ENCODE results near the gene RARRES1. TPM values are rescaled to one million over a fixed set of nuclear protein-coding genes. Genes with fewer than 3 reads are reported as not detected.
A peak's percentile ranks its signal among the peaks of the same experiment; 100 is the strongest.

The RARRES1 gene
- total RNA-seq, 1 experiment from 2014 or later, result 0.35 TPM

DNA sequence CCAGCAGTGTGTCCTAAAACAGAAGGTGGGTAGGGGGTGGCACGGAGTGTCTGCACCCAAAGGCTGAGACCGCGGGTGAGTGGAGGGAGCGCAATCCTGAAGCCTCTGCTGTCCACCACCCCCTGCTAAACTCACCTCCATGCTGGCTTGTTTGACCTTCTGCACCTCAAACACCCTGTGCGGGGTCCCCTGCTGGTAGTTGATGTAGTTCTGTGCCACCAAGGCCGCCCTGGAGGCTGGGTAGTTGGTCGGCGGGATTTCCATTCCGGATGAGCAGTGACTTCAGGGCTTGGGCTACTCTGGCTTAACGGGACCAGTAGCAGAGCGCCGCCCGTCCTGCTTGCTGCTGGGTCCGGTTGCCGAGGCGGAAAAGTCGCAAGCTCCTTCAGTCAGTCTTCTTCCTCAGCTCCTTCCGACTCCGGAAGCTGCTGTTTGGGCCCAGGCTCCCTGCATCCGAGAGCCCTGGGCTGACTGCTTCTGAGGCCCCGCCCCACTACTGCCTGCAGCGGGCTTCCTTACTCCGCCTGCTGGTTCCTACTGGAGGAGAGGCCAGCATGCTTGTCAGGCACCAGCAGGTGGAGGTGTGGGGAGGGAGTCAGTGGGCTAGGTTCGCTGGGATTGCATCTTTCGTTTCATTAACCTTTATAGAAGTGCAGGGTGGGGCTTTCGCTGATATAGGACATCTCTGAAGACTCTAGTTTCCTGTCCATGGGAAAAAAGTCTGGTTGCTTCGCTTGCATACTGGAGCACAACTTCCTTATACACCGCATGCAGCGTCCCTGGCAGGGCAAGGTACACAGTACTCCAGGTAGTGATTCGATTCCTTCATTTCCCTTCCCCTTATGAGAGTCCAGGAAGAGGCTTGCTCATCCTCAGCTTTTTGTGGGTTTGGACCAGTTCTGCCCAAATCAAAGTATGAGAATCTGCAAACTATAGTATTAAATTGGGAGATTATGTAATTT lies 59.8 kb downstream of the RARRES1 start, which contains the start of gene LXN (continued):
- TF ChIP-seq ZNF121 (CRISPR knock-in tag; IDR thresholded peaks at IDR 0.05) (no peak), ZBTB21 (CRISPR knock-in tag; IDR thresholded peaks at IDR 0.05; ENCODE audit: borderline replicate concordance) (no peak), ZNF396 (CRISPR knock-in tag; IDR thresholded peaks at IDR 0.05; ENCODE audit: borderline replicate concordance) (no peak), TEAD4 (CRISPR knock-in tag; IDR thresholded peaks at IDR 0.05) (no peak), FOXK1 (CRISPR knock-in tag; IDR thresholded peaks at IDR 0.05) (0 out of 2 replicates have a peak, but pooled peaks have one; percentile 41), ETV6 (CRISPR knock-in tag; IDR thresholded peaks at IDR 0.05) (peak; percentile 71), OVOL2 (CRISPR knock-in tag; IDR thresholded peaks at IDR 0.05; ENCODE audit: borderline replicate concordance) (no peak), CREB1 (CRISPR knock-in tag; IDR thresholded peaks at IDR 0.05) (no peak), ZNF263 (CRISPR knock-in tag; IDR thresholded peaks at IDR 0.05; ENCODE audit: low read depth) (no peak), JAZF1 (CRISPR knock-in tag; IDR thresholded peaks at IDR 0.05) (no peak), RORB (CRISPR knock-in tag; IDR thresholded peaks at IDR 0.05) (no peak), GTF2I (CRISPR knock-in tag; conservative IDR thresholded peaks at IDR 0.05) (no peak), ZNF219 (CRISPR knock-in tag; IDR thresholded peaks at IDR 0.05; ENCODE audit: borderline replicate concordance) (no peak), ZNF416 (CRISPR knock-in tag; IDR thresholded peaks at IDR 0.05) (no peak)
- TF ChIP-seq, protein P1, sequence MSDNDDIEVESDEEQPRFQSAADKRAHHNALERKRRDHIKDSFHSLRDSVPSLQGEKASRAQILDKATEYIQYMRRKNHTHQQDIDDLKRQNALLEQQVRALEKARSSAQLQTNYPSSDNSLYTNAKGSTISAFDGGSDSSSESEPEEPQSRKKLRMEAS (CRISPR knock-in tag; IDR thresholded peaks at IDR 0.05), result peak; percentile 62; the same call in 1 of the 2 replicates
- TF ChIP-seq, protein P2, sequence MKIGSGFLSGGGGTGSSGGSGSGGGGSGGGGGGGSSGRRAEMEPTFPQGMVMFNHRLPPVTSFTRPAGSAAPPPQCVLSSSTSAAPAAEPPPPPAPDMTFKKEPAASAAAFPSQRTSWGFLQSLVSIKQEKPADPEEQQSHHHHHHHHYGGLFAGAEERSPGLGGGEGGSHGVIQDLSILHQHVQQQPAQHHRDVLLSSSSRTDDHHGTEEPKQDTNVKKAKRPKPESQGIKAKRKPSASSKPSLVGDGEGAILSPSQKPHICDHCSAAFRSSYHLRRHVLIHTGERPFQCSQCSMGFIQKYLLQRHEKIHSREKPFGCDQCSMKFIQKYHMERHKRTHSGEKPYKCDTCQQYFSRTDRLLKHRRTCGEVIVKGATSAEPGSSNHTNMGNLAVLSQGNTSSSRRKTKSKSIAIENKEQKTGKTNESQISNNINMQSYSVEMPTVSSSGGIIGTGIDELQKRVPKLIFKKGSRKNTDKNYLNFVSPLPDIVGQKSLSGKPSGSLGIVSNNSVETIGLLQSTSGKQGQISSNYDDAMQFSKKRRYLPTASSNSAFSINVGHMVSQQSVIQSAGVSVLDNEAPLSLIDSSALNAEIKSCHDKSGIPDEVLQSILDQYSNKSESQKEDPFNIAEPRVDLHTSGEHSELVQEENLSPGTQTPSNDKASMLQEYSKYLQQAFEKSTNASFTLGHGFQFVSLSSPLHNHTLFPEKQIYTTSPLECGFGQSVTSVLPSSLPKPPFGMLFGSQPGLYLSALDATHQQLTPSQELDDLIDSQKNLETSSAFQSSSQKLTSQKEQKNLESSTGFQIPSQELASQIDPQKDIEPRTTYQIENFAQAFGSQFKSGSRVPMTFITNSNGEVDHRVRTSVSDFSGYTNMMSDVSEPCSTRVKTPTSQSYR (CRISPR knock-in tag; IDR thresholded peaks at IDR 0.05), result no peak
- TF ChIP-seq, protein P3, sequence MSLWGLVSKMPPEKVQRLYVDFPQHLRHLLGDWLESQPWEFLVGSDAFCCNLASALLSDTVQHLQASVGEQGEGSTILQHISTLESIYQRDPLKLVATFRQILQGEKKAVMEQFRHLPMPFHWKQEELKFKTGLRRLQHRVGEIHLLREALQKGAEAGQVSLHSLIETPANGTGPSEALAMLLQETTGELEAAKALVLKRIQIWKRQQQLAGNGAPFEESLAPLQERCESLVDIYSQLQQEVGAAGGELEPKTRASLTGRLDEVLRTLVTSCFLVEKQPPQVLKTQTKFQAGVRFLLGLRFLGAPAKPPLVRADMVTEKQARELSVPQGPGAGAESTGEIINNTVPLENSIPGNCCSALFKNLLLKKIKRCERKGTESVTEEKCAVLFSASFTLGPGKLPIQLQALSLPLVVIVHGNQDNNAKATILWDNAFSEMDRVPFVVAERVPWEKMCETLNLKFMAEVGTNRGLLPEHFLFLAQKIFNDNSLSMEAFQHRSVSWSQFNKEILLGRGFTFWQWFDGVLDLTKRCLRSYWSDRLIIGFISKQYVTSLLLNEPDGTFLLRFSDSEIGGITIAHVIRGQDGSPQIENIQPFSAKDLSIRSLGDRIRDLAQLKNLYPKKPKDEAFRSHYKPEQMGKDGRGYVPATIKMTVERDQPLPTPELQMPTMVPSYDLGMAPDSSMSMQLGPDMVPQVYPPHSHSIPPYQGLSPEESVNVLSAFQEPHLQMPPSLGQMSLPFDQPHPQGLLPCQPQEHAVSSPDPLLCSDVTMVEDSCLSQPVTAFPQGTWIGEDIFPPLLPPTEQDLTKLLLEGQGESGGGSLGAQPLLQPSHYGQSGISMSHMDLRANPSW (CRISPR knock-in tag; conservative IDR thresholded peaks at IDR 0.05; ENCODE audit: low read depth), result no peak
- TF ChIP-seq, protein P4, sequence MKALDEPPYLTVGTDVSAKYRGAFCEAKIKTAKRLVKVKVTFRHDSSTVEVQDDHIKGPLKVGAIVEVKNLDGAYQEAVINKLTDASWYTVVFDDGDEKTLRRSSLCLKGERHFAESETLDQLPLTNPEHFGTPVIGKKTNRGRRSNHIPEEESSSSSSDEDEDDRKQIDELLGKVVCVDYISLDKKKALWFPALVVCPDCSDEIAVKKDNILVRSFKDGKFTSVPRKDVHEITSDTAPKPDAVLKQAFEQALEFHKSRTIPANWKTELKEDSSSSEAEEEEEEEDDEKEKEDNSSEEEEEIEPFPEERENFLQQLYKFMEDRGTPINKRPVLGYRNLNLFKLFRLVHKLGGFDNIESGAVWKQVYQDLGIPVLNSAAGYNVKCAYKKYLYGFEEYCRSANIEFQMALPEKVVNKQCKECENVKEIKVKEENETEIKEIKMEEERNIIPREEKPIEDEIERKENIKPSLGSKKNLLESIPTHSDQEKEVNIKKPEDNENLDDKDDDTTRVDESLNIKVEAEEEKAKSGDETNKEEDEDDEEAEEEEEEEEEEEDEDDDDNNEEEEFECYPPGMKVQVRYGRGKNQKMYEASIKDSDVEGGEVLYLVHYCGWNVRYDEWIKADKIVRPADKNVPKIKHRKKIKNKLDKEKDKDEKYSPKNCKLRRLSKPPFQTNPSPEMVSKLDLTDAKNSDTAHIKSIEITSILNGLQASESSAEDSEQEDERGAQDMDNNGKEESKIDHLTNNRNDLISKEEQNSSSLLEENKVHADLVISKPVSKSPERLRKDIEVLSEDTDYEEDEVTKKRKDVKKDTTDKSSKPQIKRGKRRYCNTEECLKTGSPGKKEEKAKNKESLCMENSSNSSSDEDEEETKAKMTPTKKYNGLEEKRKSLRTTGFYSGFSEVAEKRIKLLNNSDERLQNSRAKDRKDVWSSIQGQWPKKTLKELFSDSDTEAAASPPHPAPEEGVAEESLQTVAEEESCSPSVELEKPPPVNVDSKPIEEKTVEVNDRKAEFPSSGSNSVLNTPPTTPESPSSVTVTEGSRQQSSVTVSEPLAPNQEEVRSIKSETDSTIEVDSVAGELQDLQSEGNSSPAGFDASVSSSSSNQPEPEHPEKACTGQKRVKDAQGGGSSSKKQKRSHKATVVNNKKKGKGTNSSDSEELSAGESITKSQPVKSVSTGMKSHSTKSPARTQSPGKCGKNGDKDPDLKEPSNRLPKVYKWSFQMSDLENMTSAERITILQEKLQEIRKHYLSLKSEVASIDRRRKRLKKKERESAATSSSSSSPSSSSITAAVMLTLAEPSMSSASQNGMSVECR (CRISPR knock-in tag; IDR thresholded peaks at IDR 0.05; ENCODE audit: borderline replicate concordance), result 0 out of 2 replicates have a peak, but pooled peaks have one; percentile 64
- TF ChIP-seq, protein P5, sequence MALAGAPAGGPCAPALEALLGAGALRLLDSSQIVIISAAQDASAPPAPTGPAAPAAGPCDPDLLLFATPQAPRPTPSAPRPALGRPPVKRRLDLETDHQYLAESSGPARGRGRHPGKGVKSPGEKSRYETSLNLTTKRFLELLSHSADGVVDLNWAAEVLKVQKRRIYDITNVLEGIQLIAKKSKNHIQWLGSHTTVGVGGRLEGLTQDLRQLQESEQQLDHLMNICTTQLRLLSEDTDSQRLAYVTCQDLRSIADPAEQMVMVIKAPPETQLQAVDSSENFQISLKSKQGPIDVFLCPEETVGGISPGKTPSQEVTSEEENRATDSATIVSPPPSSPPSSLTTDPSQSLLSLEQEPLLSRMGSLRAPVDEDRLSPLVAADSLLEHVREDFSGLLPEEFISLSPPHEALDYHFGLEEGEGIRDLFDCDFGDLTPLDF (CRISPR knock-in tag; IDR thresholded peaks at IDR 0.05), result no peak
- TF ChIP-seq, protein P6, sequence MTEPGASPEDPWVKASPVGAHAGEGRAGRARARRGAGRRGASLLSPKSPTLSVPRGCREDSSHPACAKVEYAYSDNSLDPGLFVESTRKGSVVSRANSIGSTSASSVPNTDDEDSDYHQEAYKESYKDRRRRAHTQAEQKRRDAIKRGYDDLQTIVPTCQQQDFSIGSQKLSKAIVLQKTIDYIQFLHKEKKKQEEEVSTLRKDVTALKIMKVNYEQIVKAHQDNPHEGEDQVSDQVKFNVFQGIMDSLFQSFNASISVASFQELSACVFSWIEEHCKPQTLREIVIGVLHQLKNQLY (CRISPR knock-in tag; IDR thresholded peaks at IDR 0.05), result no peak
- TF ChIP-seq, protein P7, sequence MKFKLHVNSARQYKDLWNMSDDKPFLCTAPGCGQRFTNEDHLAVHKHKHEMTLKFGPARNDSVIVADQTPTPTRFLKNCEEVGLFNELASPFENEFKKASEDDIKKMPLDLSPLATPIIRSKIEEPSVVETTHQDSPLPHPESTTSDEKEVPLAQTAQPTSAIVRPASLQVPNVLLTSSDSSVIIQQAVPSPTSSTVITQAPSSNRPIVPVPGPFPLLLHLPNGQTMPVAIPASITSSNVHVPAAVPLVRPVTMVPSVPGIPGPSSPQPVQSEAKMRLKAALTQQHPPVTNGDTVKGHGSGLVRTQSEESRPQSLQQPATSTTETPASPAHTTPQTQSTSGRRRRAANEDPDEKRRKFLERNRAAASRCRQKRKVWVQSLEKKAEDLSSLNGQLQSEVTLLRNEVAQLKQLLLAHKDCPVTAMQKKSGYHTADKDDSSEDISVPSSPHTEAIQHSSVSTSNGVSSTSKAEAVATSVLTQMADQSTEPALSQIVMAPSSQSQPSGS (CRISPR knock-in tag; IDR thresholded peaks at IDR 0.05; ENCODE audit: borderline replicate concordance, low read depth), result no peak
- TF ChIP-seq, protein P8, sequence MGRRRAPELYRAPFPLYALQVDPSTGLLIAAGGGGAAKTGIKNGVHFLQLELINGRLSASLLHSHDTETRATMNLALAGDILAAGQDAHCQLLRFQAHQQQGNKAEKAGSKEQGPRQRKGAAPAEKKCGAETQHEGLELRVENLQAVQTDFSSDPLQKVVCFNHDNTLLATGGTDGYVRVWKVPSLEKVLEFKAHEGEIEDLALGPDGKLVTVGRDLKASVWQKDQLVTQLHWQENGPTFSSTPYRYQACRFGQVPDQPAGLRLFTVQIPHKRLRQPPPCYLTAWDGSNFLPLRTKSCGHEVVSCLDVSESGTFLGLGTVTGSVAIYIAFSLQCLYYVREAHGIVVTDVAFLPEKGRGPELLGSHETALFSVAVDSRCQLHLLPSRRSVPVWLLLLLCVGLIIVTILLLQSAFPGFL (CRISPR knock-in tag; IDR thresholded peaks at IDR 0.05; ENCODE audit: borderline replicate concordance), result no peak
